ENCODE results near the gene UCK1.

Gene UCK1

GRCh38 chr9:131476777-131477345 lies 54.2 kb downstream of the UCK1 start:
- peak in 5 of 14 donors; percentile 15 to 58 (median 33) for DNase-seq

- DNase-seq, result peak in 1 of 14 donors; percentile 63
Observed at GRCh38 chr9:131475956-131476776, 54.9 kb downstream of the UCK1 start.

- peak in 2 of 14 donors; percentile 17 to 67 for DNase-seq
Observed at GRCh38 chr9:131475111-131475955, 55.7 kb downstream of the UCK1 start.

GRCh38 chr9:131474711-131475110 lies 56.4 kb downstream of the UCK1 start:
- no peak for DNase-seq

GRCh38 chr9:131473891-131474290 lies 57.2 kb downstream of the UCK1 start:
- DNase-seq, result no peak
